HTERT RPE-1 (cell line): ENCODE measurements around the gene LMAN2L.
"Not testable (repeated sequence)": the region's sequence is repeated elsewhere in the genome, so short reads cannot be mapped to it uniquely, and the experiment has no call there.

ENCODE experiments used
- in situ Hi-C: fragments of 300-500 bp; cut with MboI; formaldehyde crosslinking; loops from 4 replicates; pipeline ENCODE4 v1.14.3; 2020; ENCODE audit warnings: low sequenced_read_pairs

LMAN2L gene

GRCh38 chr2:96687711-96688640 lies 51.9 kb downstream of the LMAN2L start:
- in situ Hi-C loops = no loop called here

- in situ Hi-C loops = no loop called here
These were observed 52.6 kb downstream of the LMAN2L start for GRCh38 chr2:96687266-96687665.

GRCh38 chr2:96685577-96686459 lies 54.0 kb downstream of the LMAN2L start:
- in situ Hi-C loops = no loop called here

GRCh38 chr2:96684883-96685576 lies 54.8 kb downstream of the LMAN2L start:
- in situ Hi-C loops = no loop called here

GRCh38 chr2:96683972-96684820 lies 55.7 kb downstream of the LMAN2L start:
- in situ Hi-C loops = no loop called here

GRCh38 chr2:96683307-96683706 lies 56.6 kb downstream of the LMAN2L start:
- in situ Hi-C loops = no loop called here

- in situ Hi-C loops = no loop called here
These were observed 58.3 kb downstream of the LMAN2L start for GRCh38 chr2:96681540-96681939.

GRCh38 chr2:96680561-96681141 lies 59.2 kb downstream of the LMAN2L start:
- in situ Hi-C loops = no loop called here

GRCh38 chr2:96679848-96680247 lies 60.0 kb downstream of the LMAN2L start:
- in situ Hi-C loops = no loop called here

GRCh38 chr2:96669539-96670215 lies 70.2 kb downstream of the LMAN2L start:
- in situ Hi-C loops = no loop called here

- in situ Hi-C loops = no loop called here
These were observed 71.1 kb downstream of the LMAN2L start for GRCh38 chr2:96668771-96669170.

- in situ Hi-C loops = not testable (repeated sequence)
These were observed 74.1 kb downstream of the LMAN2L start for GRCh38 chr2:96665717-96666116.

GRCh38 chr2:96665083-96665569 lies 74.7 kb downstream of the LMAN2L start:
- in situ Hi-C loops = no loop called here

GRCh38 chr2:96664366-96664925 lies 75.4 kb downstream of the LMAN2L start:
- in situ Hi-C loops = no loop called here

GRCh38 chr2:96663829-96664228 lies 76.0 kb downstream of the LMAN2L start:
- in situ Hi-C loops = no loop called here

- in situ Hi-C loops = no loop called here
These were observed 76.7 kb downstream of the LMAN2L start for GRCh38 chr2:96663177-96663576.

GRCh38 chr2:96662360-96662759 lies 77.5 kb downstream of the LMAN2L start:
- in situ Hi-C loops = no loop called here

GRCh38 chr2:96661324-96661723 lies 78.5 kb downstream of the LMAN2L start:
- in situ Hi-C loops = no loop called here

GRCh38 chr2:96656540-96656939 lies 83.3 kb downstream of the LMAN2L start:
- in situ Hi-C loops = no loop called here
